GM23338 (cell line): ENCODE measurements around the gene ORC4. TPM values are rescaled to one million over a fixed set of nuclear protein-coding genes. Genes with fewer than 3 reads are reported as not detected.
"Not testable (repeated sequence)": the region's sequence is repeated elsewhere in the genome, so short reads cannot be mapped to it uniquely, and the experiment has no call there.

Source experiments
- ATAC-seq: fragments of 200-7000 bp; cut with Tn5 transposase; 3 replicates; pipeline ENCODE4 v1.9.1; 2020
- DNase-seq: peaks from one replicate; pipeline ENCODE4 v3.0.0-alpha.2; 2015; ENCODE audit warnings: low spot score
- H2AFZ ChIP-seq: fragments of 200-600 bp; sonication (generic); 2 replicates; pipeline ENCODE4 v1.8.0; 2016; ENCODE audit warnings: antibody characterized with exemption, mild to moderate bottlenecking, moderate library complexity
- H3F3A ChIP-seq: fragments of 200-600 bp; sonication (generic); replicated peaks from 2 replicates; pipeline ENCODE4 v1.8.0; 2017; ENCODE audit warnings: antibody characterized with exemption, mixed run types, low read depth
- H3K27ac ChIP-seq: fragments of 200-600 bp; sonication (generic); 2 replicates; pipeline ENCODE4 v1.6.1; 2016; ENCODE audit warnings: low read depth
- H3K27me3 ChIP-seq: fragments of 200-600 bp; sonication (generic); 2 replicates; pipeline ENCODE4 v1.8.0; 2016; ENCODE audit warnings: mild to moderate bottlenecking, mixed run types, moderate library complexity; ENCODE audit not compliant: insufficient read depth
- H3K36me3 ChIP-seq: fragments of 200-600 bp; sonication (generic); 2 replicates; pipeline ENCODE4 v1.8.0; 2016; ENCODE audit warnings: mild to moderate bottlenecking; ENCODE audit not compliant: insufficient read depth
- H3K4me1 ChIP-seq: fragments of 200-600 bp; sonication (generic); 2 replicates; pipeline ENCODE4 v1.8.0; 2016; ENCODE audit warnings: mild to moderate bottlenecking, moderate library complexity; ENCODE audit not compliant: insufficient read depth
- H3K4me2 ChIP-seq: fragments of 200-600 bp; sonication (generic); 2 replicates; pipeline ENCODE4 v1.7.1; 2017; ENCODE audit warnings: mixed run types
- H3K4me3 ChIP-seq: fragments of 200-600 bp; sonication (generic); 2 replicates; pipeline ENCODE4 v1.6.1; 2016; ENCODE audit warnings: mixed run types
- H3K79me2 ChIP-seq: fragments of 200-600 bp; sonication (generic); replicated peaks from 2 replicates; pipeline ENCODE4 v1.8.0; 2017; ENCODE audit warnings: mild to moderate bottlenecking; ENCODE audit not compliant: insufficient read depth
- H3K9me2 ChIP-seq: fragments of 200-600 bp; sonication (generic); 2 replicates; pipeline ENCODE4 v1.8.0; 2017; ENCODE audit not compliant: insufficient read depth
- H4K20me1 ChIP-seq: fragments of 200-600 bp; sonication (generic); replicated peaks from 2 replicates; pipeline ENCODE4 v1.8.0; 2017; ENCODE audit warnings: mild to moderate bottlenecking; ENCODE audit not compliant: insufficient read depth
- H3K27ac Mint-ChIP-seq: 2 replicates; pipeline ENCODE4 v1.8.0; 2020; ENCODE audit warnings: inconsistent platforms, mild to moderate bottlenecking, moderate library complexity, mixed read lengths
- H3K27me3 Mint-ChIP-seq: 3 replicates; pipeline ENCODE4 v1.8.0; 2022; ENCODE audit warnings: low read depth, mild to moderate bottlenecking, moderate library complexity, mixed read lengths, inconsistent platforms; ENCODE audit not compliant: insufficient read depth, poor library complexity
- H3K36me3 Mint-ChIP-seq: 3 replicates; pipeline ENCODE4 v1.8.0; 2021; ENCODE audit warnings: low read depth, mild to moderate bottlenecking, inconsistent platforms, moderate library complexity, mixed read lengths
- H3K4me1 Mint-ChIP-seq: 3 replicates; pipeline ENCODE4 v1.8.0; 2020; ENCODE audit warnings: mild to moderate bottlenecking, inconsistent platforms, mixed read lengths
- H3K4me3 Mint-ChIP-seq: 3 replicates; pipeline ENCODE4 v1.8.0; 2021; ENCODE audit warnings: moderate library complexity, mild to moderate bottlenecking, inconsistent platforms, mixed read lengths
- H3K9me3 Mint-ChIP-seq: 3 replicates; pipeline ENCODE4 v1.8.0; 2020; ENCODE audit warnings: moderate library complexity, mild to moderate bottlenecking, inconsistent platforms, mixed read lengths
- EZH2 ChIP-seq: fragments of 200-600 bp; sonication (generic); IDR thresholded peaks from one replicate; pipeline ENCODE4 v1.8.0; 2017; ENCODE audit warnings: antibody characterized with exemption, mild to moderate bottlenecking, low read depth; ENCODE audit not compliant: unreplicated experiment
- EZH2phosphoT487 ChIP-seq: fragments of 200-600 bp; sonication (generic); IDR thresholded peaks from one replicate; pipeline ENCODE4 v1.8.1; 2018; ENCODE audit warnings: antibody characterized with exemption; ENCODE audit not compliant: unreplicated experiment
- JUNB ChIP-seq: IDR thresholded peaks from one replicate; pipeline ENCODE4 v1.6.1; 2016; ENCODE audit warnings: antibody characterized with exemption; ENCODE audit not compliant: unreplicated experiment
- NANOG ChIP-seq: IDR thresholded peaks from 2 replicates; pipeline ENCODE4 v1.6.1; 2016; ENCODE audit warnings: antibody characterized with exemption, borderline replicate concordance
- POLR2AphosphoS5 ChIP-seq: IDR thresholded peaks from 2 replicates; pipeline ENCODE4 v1.6.1; 2016; ENCODE audit warnings: antibody characterized with exemption, low read depth
- REST ChIP-seq: IDR thresholded peaks from one replicate; pipeline ENCODE4 v1.6.1; 2018; ENCODE audit warnings: antibody characterized with exemption; ENCODE audit not compliant: unreplicated experiment
- STAT1 ChIP-seq: IDR thresholded peaks from one replicate; pipeline ENCODE4 v1.6.1; 2016; ENCODE audit warnings: antibody characterized with exemption; ENCODE audit not compliant: unreplicated experiment
- ZNF114 ChIP-seq: fragments of 250-450 bp; sonication (Bioruptor Pico); IDR thresholded peaks from 2 replicates; pipeline ENCODE4 v1.5.0; 2020; ENCODE audit warnings: mild to moderate bottlenecking, moderate library complexity
- polyA plus RNA-seq: library from polyadenylated mRNA; unstranded; fragments of >200 nt; fragmentation: Nextera tagmentation; extraction: Ambion mirVana; gene quantifications from 2 replicates; pipeline ENCODE4 v1.2.1, GENCODE V29; 2016
- total RNA-seq: library from RNA; depleted of rRNA; stranded (reverse); fragments of >200 nt; shearing (Covaris generic); gene quantifications from 2 replicates; pipeline ENCODE4 v1.2.3, GENCODE V29; 2014
- TF ChIP-seq, protein P1 (sequence below), 2 experiments: fragments of 200-600 bp in 1 of 2; sonication (generic) in 1 of 2; conservative IDR thresholded peaks; 2 replicates each; pipeline versions ENCODE4 v1.5.1 to v1.6.1; 2016 to 2017; ENCODE audit warnings: antibody characterized with exemption in 2 of 2, low read depth in 2 of 2, mild to moderate bottlenecking in 2 of 2, moderate library complexity in 1 of 2

Gene ORC4
- total and polyA plus RNA-seq, 2 experiments from 2014 or later = 47.5 to 177 TPM

GRCh38 chr2:147996828-147997227 lies 23.7 kb downstream of the ORC4 start (continued):
- TF ChIP-seq, protein P1, sequence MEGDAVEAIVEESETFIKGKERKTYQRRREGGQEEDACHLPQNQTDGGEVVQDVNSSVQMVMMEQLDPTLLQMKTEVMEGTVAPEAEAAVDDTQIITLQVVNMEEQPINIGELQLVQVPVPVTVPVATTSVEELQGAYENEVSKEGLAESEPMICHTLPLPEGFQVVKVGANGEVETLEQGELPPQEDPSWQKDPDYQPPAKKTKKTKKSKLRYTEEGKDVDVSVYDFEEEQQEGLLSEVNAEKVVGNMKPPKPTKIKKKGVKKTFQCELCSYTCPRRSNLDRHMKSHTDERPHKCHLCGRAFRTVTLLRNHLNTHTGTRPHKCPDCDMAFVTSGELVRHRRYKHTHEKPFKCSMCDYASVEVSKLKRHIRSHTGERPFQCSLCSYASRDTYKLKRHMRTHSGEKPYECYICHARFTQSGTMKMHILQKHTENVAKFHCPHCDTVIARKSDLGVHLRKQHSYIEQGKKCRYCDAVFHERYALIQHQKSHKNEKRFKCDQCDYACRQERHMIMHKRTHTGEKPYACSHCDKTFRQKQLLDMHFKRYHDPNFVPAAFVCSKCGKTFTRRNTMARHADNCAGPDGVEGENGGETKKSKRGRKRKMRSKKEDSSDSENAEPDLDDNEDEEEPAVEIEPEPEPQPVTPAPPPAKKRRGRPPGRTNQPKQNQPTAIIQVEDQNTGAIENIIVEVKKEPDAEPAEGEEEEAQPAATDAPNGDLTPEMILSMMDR (conservative IDR thresholded peaks at IDR 0.05; ENCODE audit: low read depth in 2 of 2) = no peak
- no peak for TF ChIP-seq EZH2phosphoT487
- TF ChIP-seq ZNF114 (CRISPR knock-in tag) = no peak
- no peak for TF ChIP-seq JUNB
- no peak for TF ChIP-seq EZH2
- no peak for TF ChIP-seq POLR2AphosphoS5
- no peak for TF ChIP-seq REST
- no peak for TF ChIP-seq STAT1
- TF ChIP-seq NANOG = no peak

DNA sequence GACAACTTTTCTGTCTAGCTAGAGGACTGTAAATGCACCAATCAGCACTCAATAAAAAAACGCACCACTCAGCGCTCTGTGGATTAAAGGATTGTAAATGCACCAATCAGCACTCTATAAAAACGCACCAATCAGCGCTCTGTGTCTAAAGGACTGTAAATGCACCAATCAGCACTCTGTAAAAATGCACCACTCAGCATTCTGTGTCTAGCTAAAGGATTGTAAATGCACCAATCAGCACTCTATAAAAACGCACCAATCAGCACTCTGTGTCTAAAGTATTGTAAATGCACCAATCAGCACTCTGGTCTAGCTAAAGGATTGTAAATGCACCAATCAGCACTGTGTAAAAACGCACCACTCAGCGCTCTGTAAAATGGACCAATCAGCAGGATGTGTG lies 25.6 kb downstream of the ORC4 start:
- peaks cover 17% of the 10 kb centered on the region for H4K20me1 ChIP-seq
- H3K9me3 Mint-ChIP-seq = peaks cover 19% of the 10 kb centered on the region
- not testable (repeated sequence) for H3K27ac Mint-ChIP-seq

More for the DNA sequence above, 25.6 kb downstream of the ORC4 start:
- H3F3A ChIP-seq, H3K4me3 ChIP-seq, H3K36me3 ChIP-seq, H3K27me3 Mint-ChIP-seq, H3K27ac ChIP-seq, H3K4me2 ChIP-seq, DNase-seq, H3K9me2 ChIP-seq, H3K4me3 Mint-ChIP-seq, ATAC-seq, H2AFZ ChIP-seq, H3K27me3 ChIP-seq: not testable (repeated sequence)
- Mint-ChIP-seq H3K4me1 (peaks cover 16% of the 10 kb centered on the region), H3K36me3 (peaks cover 38% of the 10 kb centered on the region)
- peaks cover 15% of the 10 kb centered on the region; the same call in 1 of the 2 replicates for H3K4me1 ChIP-seq
- H3K79me2 ChIP-seq = peaks cover 100% of the 10 kb centered on the region
